NCI-H345 treated with DMSO at 0.1 percent for 48 hours (cell line): ENCODE measurements around the gene CACNG4.

Source experiments
- DNase-seq: peaks from one replicate; lab custom pipeline; 2025; ENCODE audit not compliant: unreplicated experiment; lab: John Stamatoyannopoulos, UW

The CACNG4 gene

GRCh38 chr17:67016039-67016762 is 51.7 kb downstream of the CACNG4 start:
- DNase-seq, result no peak

- no peak for DNase-seq
Observed at GRCh38 chr17:67017910-67018309, 53.4 kb downstream of the CACNG4 start.

- DNase-seq, result peak; percentile 44
Observed at GRCh38 chr17:67018471-67019434, 54.2 kb downstream of the CACNG4 start.

DNA sequence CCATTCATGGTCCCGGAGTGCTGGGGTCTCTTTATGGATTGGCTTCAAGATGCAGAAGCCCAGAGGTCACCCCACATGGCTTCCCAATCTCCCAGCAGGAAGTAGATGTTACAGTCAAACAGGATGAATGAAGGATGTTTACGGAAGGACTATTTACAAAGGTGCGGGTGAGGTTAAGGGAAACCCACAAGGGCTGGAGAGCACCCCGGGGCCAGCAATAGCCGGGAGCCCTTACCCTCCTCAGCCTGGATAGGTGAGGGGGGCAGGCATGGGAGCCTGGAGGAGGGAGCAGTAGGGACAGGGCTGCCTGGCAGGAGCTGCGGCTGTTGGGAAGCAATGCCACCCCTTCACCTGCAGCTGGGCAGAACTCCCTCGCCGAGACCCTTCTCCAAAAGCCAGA is 55.3 kb downstream of the CACNG4 start:
- DNase-seq, result no peak

- DNase-seq, result no peak
Observed at GRCh38 chr17:67020293-67020766, 55.8 kb downstream of the CACNG4 start.

- DNase-seq, result no peak
Observed at GRCh38 chr17:67021196-67021595, 56.7 kb downstream of the CACNG4 start.

DNA sequence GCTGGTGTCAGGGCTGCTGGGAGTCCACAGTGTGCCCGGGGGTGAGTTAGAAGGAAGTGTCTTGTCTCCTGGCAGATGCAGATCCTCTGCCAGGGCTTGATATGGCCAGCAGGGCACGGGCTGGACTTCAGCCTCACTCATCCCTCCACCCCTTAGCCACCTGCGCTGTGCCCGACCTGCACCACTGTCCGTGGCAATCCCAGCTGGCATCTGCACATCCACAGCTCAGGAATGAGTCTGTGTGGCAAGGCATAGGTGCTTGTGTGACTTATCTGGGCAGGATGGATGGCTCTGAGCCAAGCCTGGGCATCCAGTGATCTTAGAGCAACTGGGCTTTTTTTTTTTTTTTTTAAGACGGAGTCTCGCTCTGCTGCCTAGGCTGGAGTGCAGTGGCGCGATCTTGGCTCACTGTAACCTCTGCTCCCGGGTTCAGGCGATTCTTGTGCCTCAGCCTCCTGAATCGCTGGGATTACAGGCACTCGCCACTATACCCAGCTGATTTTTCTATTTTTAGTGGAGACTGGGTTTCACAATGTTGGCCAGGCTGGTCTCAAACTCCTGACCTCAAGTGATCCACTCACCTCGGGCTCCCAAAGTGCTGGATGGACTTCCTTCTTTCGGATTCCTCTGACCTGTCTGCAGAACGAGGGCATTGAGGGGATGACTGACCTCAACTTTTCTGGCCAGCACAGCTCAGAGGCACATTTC is 57.4 kb downstream of the CACNG4 start:
- DNase-seq, result no peak

- DNase-seq, result no peak
Observed at GRCh38 chr17:67022451-67022810, 57.9 kb downstream of the CACNG4 start.

- no peak for DNase-seq
Observed at GRCh38 chr17:67024736-67025135, 60.2 kb downstream of the CACNG4 start.

DNA sequence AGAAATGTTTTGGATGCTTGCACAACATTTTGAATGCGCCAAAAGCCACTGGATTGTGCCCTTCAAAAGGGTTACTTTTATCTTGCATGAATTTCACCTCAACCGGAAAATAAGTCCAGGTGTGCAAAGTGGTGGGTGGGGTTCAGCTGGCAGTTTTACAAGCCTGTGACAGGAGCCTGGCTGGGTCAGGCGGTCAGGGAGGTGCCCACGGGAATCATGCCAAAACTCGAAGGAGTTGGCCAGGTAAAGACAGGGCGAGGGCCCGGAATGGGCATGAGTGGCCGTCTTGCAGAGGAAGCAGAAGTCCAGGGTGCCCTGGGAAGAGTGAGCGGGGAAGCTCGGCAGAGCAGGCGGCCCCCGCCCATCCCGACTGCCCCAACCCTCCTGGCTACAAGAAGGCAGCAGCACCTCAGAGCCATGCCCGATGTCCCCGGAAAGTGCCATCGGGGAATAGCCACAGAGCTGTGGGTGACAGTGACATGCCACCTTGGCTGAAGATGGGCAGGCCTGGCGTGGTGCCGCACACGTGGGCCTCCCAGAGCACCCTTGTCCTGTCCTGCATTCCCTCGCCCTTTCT is 60.8 kb downstream of the CACNG4 start:
- DNase-seq, result no peak

DNA sequence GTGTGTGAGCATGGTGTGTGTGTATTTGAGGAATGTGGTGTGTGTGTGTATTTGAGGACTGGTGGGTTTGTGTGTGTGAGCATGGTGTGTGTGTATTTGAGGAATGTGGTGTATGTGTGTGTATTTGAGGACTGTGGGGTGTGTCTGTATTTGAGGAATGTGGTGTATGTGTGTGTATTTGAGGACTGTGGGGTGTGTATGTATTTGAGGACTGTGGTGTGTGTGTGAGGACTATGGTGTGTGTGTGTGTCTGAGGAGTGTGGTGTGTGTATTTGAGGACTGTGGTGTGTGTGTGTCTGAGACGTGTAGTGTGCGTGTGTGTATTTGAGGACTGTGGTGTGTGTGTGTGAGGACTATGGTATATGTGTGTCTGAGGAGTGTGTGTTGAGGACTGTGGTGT is 61.8 kb downstream of the CACNG4 start:
- DNase-seq, result no peak

DNA sequence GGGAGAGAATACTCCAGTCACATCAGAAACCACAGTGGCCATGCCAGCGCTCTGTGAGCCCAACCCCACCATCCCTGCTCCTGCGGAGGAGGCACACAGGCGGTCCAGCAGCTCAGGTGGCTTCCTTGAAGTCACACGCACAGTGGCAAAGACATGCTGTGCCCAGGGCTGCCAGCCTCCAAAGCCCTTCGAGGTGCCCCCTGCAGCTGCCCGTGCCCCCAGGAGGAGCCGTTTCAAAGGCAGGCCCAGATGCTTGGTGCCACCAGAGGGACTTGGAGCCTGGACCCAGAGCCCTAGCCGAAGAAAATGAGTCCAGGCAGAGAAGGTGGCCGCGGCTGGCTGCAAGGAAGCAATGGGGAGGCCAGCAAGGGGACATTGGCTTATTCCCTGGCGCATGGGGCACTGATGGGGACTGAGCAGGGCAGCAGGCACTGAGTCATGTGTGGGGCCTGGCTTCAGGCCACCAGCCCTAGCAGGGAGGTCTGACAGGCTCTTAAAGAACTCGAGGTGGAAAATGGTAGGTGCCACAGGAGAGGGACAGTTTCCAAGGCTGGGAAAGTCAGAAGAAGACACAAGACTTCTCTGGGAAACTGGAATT is 62.6 kb downstream of the CACNG4 start:
- no peak for DNase-seq

GRCh38 chr17:67030641-67031040 is 66.1 kb downstream of the CACNG4 start:
- DNase-seq, result no peak

GRCh38 chr17:67032382-67032781 is 67.9 kb downstream of the CACNG4 start:
- DNase-seq, result no peak

GRCh38 chr17:67032985-67033384 is 68.5 kb downstream of the CACNG4 start:
- no peak for DNase-seq

DNA sequence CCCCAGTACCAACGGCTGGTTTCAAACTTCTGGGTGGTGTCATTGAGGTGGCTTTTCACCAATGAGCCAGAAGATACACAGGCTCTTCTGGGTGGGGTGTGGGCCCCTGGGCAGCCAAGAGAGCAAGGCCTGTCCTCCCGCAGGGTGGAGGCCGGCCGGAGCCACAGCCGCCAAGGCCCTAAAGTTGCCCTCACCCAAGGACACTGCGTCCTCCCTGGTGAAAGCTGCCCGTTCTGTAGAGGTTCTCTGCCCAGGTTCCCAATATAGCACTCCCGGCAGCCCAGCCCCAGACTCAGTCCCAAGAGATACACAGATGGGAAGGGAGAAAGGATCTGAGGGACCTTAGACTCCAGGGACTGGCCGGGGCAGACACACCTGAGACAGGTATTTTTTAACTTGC is 69.1 kb downstream of the CACNG4 start:
- DNase-seq, result no peak

GRCh38 chr17:67035131-67036083 is 70.9 kb downstream of the CACNG4 start:
- no peak for DNase-seq

DNA sequence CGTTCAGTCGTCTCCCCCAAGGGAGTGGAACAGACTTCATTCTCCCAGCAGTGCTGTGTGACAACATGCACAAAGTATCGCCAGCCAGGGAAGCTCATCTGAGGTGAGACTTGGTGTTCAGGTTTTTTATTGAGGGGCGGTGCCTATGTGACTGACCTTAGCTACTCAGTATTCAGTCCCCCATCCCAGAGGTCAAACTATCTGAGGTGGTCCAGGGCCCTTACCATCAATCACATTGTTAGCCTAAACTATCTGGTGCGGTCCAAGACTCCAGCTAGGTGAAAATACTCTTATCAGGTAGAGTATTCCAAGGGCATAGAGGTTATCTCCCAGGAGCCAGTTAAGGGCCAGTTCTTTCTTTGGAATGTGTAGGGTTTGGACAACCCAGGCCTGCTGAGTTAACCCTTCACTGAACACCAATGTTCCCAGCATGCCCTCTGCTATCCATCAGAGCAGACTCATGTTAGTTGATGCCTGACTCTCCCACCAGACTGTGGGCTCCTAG is 74.4 kb downstream of the CACNG4 start:
- no peak for DNase-seq

DNA sequence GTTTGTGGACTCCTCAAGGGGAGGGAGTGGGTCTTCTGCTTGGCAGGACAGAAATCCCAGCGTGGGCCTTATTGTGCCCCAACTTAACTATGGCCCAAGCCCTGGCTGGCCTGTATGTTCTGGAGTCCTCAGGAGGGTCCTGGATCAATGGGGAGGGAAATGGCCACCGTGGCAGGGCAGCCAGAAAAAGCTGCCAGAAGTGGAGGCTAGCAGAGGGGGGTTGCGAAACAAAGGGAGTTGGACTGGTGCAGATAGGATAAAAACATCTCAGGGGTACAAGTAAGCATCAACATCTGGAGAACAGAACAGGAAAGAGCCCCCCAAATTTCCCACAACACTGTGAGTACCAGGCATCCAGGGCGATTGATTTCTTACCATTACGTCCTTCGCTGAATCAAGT is 76.1 kb downstream of the CACNG4 start:
- no peak for DNase-seq
